GM19452 (cell line): ENCODE data around the gene SLC25A52.
"Not testable (repeated sequence)": the region's sequence is repeated elsewhere in the genome, so short reads cannot be mapped to it uniquely, and the experiment has no call there.

Experiments
- ATAC-seq: cut with Tn5 transposase; IDR thresholded peaks from one replicate; pipeline ENCODE4 v1.9.1; 2021; ENCODE audit not compliant: unreplicated experiment

The SLC25A52 gene

DNA sequence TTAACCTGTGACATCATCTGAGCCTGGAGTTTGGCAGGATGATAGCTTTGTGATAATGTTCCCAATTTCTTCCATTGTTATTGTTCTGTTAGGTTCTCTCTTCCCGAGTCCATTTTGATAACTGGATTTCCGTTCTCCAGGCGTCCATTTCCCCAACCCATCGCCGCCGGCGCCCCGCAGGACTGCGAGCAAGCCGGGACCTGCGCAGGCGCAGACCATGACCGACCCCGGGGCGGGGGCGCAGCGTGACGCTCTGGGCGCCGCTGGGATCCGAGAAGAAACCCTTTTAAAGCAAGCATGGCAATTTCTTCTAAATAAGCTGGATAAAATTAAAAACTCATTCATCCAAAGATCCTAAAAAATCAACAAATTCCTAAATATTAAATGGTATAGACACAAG, at the start of gene SLC25A52:
SLC25A52 (minus strand) TSS at position 186 of the 400 bp plus-strand sequence. CDS start 219 bp downstream, outside the sequence.
- no peak for ATAC-seq

DNA sequence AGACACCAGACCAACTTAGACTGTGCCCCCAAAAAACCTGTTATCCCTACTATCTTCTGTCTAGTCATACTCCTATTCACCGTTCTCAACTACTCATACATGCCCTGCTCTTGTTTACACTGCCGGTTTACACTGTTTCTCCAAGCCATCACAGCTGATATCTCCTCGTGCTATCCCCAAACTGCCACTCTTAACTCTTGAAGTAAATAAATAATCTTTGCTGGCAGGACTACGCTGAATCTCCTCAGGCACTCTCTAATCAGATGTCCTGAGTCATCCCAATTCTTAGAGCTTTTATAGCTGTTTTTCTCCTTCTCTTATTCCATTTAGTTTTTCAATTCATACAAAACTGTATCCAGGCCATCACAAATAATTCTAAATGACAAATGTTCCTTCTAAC, 48.4 kb upstream of the SLC25A52 start:
- ATAC-seq, result not testable (repeated sequence)

GRCh38 chr18:31801078-31801477, 40.4 kb upstream of the SLC25A52 start:
- ATAC-seq, result no peak

- ATAC-seq, result not testable (repeated sequence)
Measured at GRCh38 chr18:31799257-31799656, 38.6 kb upstream of the SLC25A52 start.

- no peak for ATAC-seq
Measured at GRCh38 chr18:31798399-31798798, 37.7 kb upstream of the SLC25A52 start.

GRCh38 chr18:31795747-31796146, 35.1 kb upstream of the SLC25A52 start:
- ATAC-seq, result no peak

- no peak for ATAC-seq
Measured at GRCh38 chr18:31793531-31793930, 32.9 kb upstream of the SLC25A52 start.

DNA sequence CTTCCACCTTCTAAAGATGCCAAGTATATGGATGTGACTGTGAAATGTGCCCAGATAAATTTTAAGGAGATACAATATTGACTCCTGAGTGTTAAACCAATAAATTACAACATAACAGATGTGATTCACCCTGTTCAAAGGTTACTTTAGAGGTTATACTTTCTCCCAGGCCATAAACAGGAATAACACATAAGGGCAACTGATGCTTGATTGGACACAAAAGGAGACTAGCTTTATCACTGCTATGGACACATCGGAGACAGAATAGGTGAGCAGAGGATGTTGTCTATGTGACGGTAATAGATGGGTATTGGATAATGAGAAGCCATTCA, 31.9 kb upstream of the SLC25A52 start:
- no peak for ATAC-seq

- ATAC-seq, result peak; percentile 95
Measured at GRCh38 chr18:31791817-31792579, 31.3 kb upstream of the SLC25A52 start.

DNA sequence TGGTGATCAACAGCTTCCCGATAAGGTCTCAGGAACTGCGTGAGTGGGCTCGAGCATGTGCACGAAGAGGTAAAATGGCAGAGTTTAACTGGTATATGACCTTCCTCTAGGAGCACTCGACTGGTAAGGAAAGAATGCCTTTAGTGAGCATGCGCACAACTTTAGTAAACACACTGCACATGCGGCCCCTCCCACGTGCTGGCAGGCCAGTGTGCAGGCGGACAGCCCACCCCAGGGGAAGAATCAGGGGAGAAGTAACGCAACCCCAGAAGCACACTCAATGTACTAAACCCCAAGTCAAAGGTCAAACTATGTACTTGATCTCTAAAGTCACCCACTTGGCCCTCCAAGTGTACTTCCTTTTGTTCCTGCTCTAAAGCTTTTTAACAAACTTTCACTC, 28.7 kb upstream of the SLC25A52 start:
- no peak for ATAC-seq

- ATAC-seq, result no peak
Measured at GRCh38 chr18:31783059-31783458, 22.4 kb upstream of the SLC25A52 start.

DNA sequence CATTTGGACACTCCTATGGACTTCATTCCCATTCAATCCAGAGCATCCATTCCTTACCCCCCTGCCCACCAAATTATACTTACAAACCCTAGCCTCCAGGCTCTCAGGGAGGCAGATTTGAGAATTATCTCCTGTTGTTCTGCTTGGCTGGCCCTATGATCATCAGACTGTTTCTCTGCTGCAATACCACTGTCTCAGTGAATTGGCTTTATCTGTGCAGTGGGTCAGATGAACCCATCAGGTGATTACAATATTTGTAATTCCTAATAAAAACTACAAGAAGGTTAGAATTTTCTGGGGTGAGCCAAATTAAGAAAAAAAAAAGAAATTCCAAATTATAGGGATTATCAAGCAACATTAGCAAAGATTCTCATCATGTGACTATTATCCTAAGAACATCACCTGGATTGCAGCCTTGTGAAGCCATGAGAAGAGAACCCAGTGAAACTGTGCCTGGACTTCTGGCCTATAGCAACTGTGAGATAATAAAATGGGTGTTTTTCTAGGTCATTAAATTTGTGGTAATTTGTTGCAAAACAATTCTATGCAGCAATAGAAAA, 17.8 kb upstream of the SLC25A52 start:
- ATAC-seq, result no peak

- ATAC-seq, result no peak
Measured at GRCh38 chr18:31776093-31776492, 15.4 kb upstream of the SLC25A52 start.

DNA sequence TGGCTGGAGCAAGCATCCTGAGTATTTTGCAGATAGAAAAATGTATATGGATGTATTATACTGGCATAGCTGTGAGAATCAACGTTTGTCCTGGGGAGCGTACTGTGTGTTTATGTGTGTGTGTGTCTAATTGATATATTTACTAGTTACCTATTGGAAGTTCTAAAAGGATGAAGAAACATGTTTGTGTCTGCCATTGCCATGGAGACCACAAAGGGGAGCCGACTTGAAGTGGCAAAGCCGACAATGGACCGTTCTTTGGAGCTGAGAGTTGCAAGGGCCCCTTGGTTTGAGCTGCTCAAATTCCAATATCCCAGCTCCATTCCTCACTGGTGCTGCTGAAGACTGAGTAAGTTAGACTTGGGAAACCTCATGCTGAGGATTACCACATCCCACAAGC, 14.3 kb upstream of the SLC25A52 start:
- no peak for ATAC-seq

DNA sequence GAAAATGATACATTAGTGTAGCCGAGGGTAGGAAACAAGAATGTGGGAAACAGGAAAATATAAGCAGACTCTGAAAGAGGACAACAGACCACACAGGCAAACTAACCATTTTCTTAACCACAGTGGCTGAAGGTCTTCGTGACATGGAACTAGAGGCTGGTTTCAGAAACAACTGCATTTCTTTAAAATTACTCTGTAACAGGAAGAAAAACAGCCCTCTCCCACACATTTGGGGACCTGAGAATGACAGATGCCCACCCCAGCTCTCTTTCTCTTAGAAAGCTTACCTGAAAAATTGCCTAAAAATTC, 13.8 kb upstream of the SLC25A52 start:
- ATAC-seq, result peak; percentile 55

- ATAC-seq, result peak; percentile 19
Measured at GRCh38 chr18:31773774-31774476, 13.2 kb upstream of the SLC25A52 start.

GRCh38 chr18:31772699-31773098, 12.0 kb upstream of the SLC25A52 start:
- ATAC-seq, result no peak

DNA sequence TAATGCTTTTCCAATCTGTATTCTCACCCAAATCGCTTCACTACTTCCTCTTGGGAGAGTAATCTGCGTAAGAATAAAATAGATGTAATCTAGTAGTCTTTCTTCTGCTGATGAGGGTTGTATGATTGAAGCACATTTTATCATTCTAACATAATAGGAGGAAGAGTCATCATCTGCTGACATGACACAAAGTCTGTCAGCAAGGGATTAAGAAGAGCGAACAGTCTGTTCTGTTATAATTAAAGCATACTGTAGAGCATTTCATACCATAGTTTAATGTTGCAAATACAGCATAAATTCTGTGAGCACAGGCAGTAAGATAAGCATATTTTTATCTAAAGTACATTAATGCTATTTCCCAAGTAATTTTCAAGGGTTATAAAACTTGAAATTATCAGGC, 10.4 kb downstream of the SLC25A52 start:
- no peak for ATAC-seq

GRCh38 chr18:31746396-31746795, 14.3 kb downstream of the SLC25A52 start:
- ATAC-seq, result no peak

DNA sequence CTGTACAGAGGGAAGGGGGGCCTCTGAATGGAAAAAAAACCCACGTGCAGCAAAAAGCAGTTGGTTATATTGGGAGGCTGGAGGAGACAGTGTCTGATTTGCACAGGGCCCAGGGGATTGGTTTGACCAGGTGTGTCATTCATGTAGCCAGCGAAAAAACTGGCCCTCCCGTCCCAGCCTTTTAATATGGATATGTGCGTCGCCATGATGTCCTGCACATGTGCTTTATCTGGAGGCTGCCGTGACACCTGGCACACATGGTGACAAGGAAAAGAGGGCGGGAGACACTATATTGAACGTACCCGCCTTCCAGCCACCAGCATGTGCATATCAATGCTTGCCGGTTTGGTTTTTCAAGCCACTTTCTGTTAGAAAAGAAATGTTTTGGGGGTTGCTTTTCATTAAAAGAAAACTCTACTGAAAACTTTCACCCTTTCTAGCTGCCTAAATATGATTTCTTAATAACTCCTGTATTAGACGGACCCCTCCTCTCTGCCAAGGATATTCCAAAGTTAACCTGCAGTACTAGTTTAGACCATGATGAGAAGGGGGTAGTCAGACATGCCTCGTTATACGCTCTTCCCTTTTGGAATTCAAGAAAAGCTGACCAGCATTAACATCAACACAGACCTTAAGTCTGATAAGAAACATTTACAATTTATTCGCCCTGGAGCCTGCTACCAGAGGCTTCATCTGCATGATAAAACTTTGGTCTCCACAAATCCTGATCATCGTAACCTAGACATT, 16.2 kb downstream of the SLC25A52 start:
- ATAC-seq, result no peak

DNA sequence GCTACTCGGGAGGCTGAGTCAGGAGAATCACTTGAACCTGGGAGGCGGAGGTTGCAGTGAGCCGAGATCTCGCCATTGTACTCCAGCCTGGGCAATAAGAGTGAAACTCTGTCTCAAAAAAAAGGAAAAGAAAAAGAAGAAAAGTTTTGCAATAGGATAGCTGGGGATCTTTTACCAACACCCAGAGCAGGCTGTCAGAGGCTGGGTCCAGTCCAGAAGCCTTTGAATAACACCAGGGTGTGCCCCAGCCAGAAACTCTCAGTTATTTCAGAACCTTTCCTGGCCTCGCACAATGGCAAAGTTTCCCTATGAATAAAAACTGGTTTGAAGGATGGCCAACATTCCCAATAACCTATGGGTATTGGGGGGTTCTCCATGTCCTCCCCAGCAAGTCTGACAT, 17.1 kb downstream of the SLC25A52 start:
- ATAC-seq, result not testable (repeated sequence)
